Esophagus muscularis mucosa (tissue), 4 donors: Measurements from ENCODE around the gene BID. TPM values are rescaled to one million over a fixed set of nuclear protein-coding genes. Genes with fewer than 3 reads are reported as not detected.

Experiments used
- DNase-seq: peaks from one replicate; pipeline ENCODE4 v3.0.0-alpha.2; 2017; ENCODE audit errors: extremely low spot score
- H3K27ac ChIP-seq, 4 donors: fragments of 200-600 bp; sonication (generic); replicated peaks in 1 of 4; 1 replicate in 3 of 4; 2 replicates in 1 of 4; pipeline ENCODE4 v1.5.1; 2016 to 2019; ENCODE audit warnings: mild to moderate bottlenecking in 1 of 4
- H3K27me3 ChIP-seq, 4 donors: fragments of 200-600 bp; sonication (generic); one replicate each; pipeline versions ENCODE4 v1.5.1 to v1.6.0; 2016 to 2019
- H3K36me3 ChIP-seq, 4 donors: fragments of 200-600 bp; sonication (generic); one replicate each; pipeline ENCODE4 v1.5.1; 2016 to 2019
- H3K4me1 ChIP-seq, 4 donors: fragments of 200-600 bp; sonication (generic); one replicate each; pipeline ENCODE4 v1.5.1; 2016 to 2019
- H3K4me3 ChIP-seq, 4 donors: fragments of 200-600 bp; sonication (generic); 1 replicate in 2 of 4; 2 replicates in 2 of 4; pipeline ENCODE4 v1.5.1; 2016 to 2019; ENCODE audit warnings: mild to moderate bottlenecking in 4 of 4, moderate library complexity in 1 of 4
- H3K9me3 ChIP-seq, 4 donors: fragments of 200-600 bp; sonication (generic); 1 replicate in 3 of 4; 2 replicates in 1 of 4; pipeline ENCODE4 v1.5.1; 2016 to 2019
- CTCF ChIP-seq, 3 experiments: fragments of 200-600 bp in 2 of 3; fragments of 450-650 bp in 1 of 3; sonication (generic) in 2 of 3; IDR thresholded peaks; one replicate each; pipeline ENCODE4 v1.5.1; 2017 to 2019; ENCODE audit warnings: antibody characterized with exemption in 3 of 3, mild to moderate bottlenecking in 2 of 3, moderate library complexity in 1 of 3
- EP300 ChIP-seq: sonication (generic); formaldehyde crosslinking; IDR thresholded peaks from one replicate; pipeline ENCODE4 v1.6.1; 2017; ENCODE audit warnings: antibody characterized with exemption
- POLR2A ChIP-seq: fragments of 450-650 bp; IDR thresholded peaks from one replicate; pipeline ENCODE4 v1.6.1; 2017; ENCODE audit warnings: antibody characterized with exemption, moderate library complexity, mild to moderate bottlenecking, low read depth
- POLR2AphosphoS5 ChIP-seq, 2 donors: sonication (generic); formaldehyde crosslinking; IDR thresholded peaks; one replicate each; pipeline ENCODE4 v1.6.1; 2017; ENCODE audit warnings: antibody characterized with exemption in 2 of 2
- WGBS: methylation state at CpG from one replicate; pipeline ENCODE4 v1.1.5; 2018; 5-methylcytosine and 5-hydroxymethylcytosine counted together
- intact Hi-C: fragments of 100-400 bp; cut with DNase I; formaldehyde crosslinking; loops from one replicate; pipeline ENCODE4 v1.15.1; 2023
- total RNA-seq, 4 donors: library from RNA; depleted of rRNA; stranded (reverse); fragments of >200 nt; gene quantifications; one replicate each; pipeline versions ENCODE4 v1.1.0 to v1.2.1, GENCODE V29; 2016

Gene BID
- total RNA-seq, 4 donors from 2014 or later: 12.9 to 48.3 (median 26.3) TPM

GRCh38 chr22:17729561-17729960 is 44.7 kb downstream of the BID start:
- no peaks in the 10 kb centered on the region for H3K27me3 ChIP-seq
- no peak overlapping the region for H3K4me3 ChIP-seq
- no peak overlapping the region for H3K27ac ChIP-seq
- peaks cover 31 to 82% (median 67%) of the 10 kb centered on the region in 4 donors for H3K36me3 ChIP-seq
- WGBS: 86% methylated on average over 6 of the region's 6 CpGs
- no peaks in the 10 kb centered on the region for H3K9me3 ChIP-seq
- TF ChIP-seq POLR2AphosphoS5 (IDR thresholded peaks at IDR 0.05) (no peak), POLR2A (no peak), CTCF (IDR thresholded peaks at IDR 0.05) (no peak), EP300 (no peak)
- intact Hi-C loops: no loop called here
- H3K4me1 ChIP-seq: peaks cover 34 to 38% (median 36%) of the 10 kb centered on the region in 4 donors
- no peak for DNase-seq

GRCh38 chr22:17728786-17729185 is 45.5 kb downstream of the BID start:
- H3K9me3 ChIP-seq: no peaks in the 10 kb centered on the region
- no peaks in the 10 kb centered on the region for H3K27me3 ChIP-seq
- intact Hi-C loops: no loop called here
- H3K36me3 ChIP-seq: peaks cover 26 to 74% (median 59%) of the 10 kb centered on the region in 4 donors
- no peak for DNase-seq
- H3K4me1 ChIP-seq: peaks cover 38 to 46% (median 42%) of the 10 kb centered on the region in 4 donors
- WGBS: 96% methylated on average over 8 of the region's 8 CpGs
- peak overlapping the region in 1 of 4 donors; percentile 82 for H3K27ac ChIP-seq
- no peak overlapping the region for H3K4me3 ChIP-seq
- TF ChIP-seq CTCF (IDR thresholded peaks at IDR 0.05) (no peak), POLR2A (no peak), POLR2AphosphoS5 (IDR thresholded peaks at IDR 0.05) (no peak)

- no peaks in the 10 kb centered on the region for H3K27me3 ChIP-seq
- no peaks in the 10 kb centered on the region for H3K9me3 ChIP-seq
- no peak for DNase-seq
- peaks cover 25 to 58% (median 45%) of the 10 kb centered on the region in 4 donors for H3K36me3 ChIP-seq
- H3K27ac ChIP-seq: peak overlapping the region; percentile 69 to 82 (median 74)
- intact Hi-C loops: no loop called here
- peak overlapping the region in 1 of 4 donors; percentile 4 for H3K4me3 ChIP-seq
- peaks cover 39 to 57% (median 44%) of the 10 kb centered on the region in 4 donors for H3K4me1 ChIP-seq
- WGBS: 85% methylated on average over 18 of the region's 18 CpGs
- no peak for TF ChIP-seq EP300
- no peak for TF ChIP-seq CTCF (IDR thresholded peaks at IDR 0.05)
- TF ChIP-seq POLR2AphosphoS5 (IDR thresholded peaks at IDR 0.05): no peak
- no peak for TF ChIP-seq POLR2A
These were observed 47.1 kb downstream of the BID start for GRCh38 chr22:17726928-17727897.

GRCh38 chr22:17726006-17726927 is 48.0 kb downstream of the BID start:
- TF ChIP-seq CTCF (IDR thresholded peaks at IDR 0.05): no peak
- peak in 1 of 2 donors; percentile 54 for TF ChIP-seq POLR2AphosphoS5 (IDR thresholded peaks at IDR 0.05)
- Histone ChIP-seq H3K4me3 (peak overlapping the region in 1 of 4 donors; percentile 4), H3K36me3 (peaks cover 25 to 49% (median 35%) of the 10 kb centered on the region in 4 donors), H3K9me3 (no peaks in the 10 kb centered on the region), H3K27me3 (no peaks in the 10 kb centered on the region), H3K27ac (peak overlapping the region; percentile 69 to 82 (median 74)), H3K4me1 (peaks cover 42 to 62% (median 47%) of the 10 kb centered on the region in 4 donors)
- DNase-seq: no peak
- WGBS: 82% methylated on average over 13 of the region's 13 CpGs
- intact Hi-C loops: no loop called here
